Right hindlimb (tissue), 1 donor: Measurements from ENCODE around the gene ANKEF1.

ENCODE experiments used
- DNase-seq: peaks from one replicate; pipeline ENCODE4 v3.0.0-alpha.2; 2018

Gene ANKEF1

GRCh38 chr20:10090588-10091166, 55.9 kb downstream of the ANKEF1 start:
- peak; percentile 32 for DNase-seq

GRCh38 chr20:10093087-10093591, 58.4 kb downstream of the ANKEF1 start:
- DNase-seq: no peak

- no peak for DNase-seq
Observed at GRCh38 chr20:10094566-10095173, 59.9 kb downstream of the ANKEF1 start.

GRCh38 chr20:10096790-10097189, 62.0 kb downstream of the ANKEF1 start:
- no peak for DNase-seq

- DNase-seq: no peak
Observed at GRCh38 chr20:10105046-10105445, 70.3 kb downstream of the ANKEF1 start.
